HG03520 (cell line): Measurements from ENCODE around the gene COL4A3.
A peak's percentile ranks its signal among the peaks of the same experiment; 100 is the strongest.

Experiments
- ATAC-seq: cut with Tn5 transposase; IDR thresholded peaks from one replicate; pipeline ENCODE4 v1.9.1; 2021; ENCODE audit warnings: mild to moderate bottlenecking, moderate library complexity; ENCODE audit not compliant: unreplicated experiment

COL4A3 gene

DNA sequence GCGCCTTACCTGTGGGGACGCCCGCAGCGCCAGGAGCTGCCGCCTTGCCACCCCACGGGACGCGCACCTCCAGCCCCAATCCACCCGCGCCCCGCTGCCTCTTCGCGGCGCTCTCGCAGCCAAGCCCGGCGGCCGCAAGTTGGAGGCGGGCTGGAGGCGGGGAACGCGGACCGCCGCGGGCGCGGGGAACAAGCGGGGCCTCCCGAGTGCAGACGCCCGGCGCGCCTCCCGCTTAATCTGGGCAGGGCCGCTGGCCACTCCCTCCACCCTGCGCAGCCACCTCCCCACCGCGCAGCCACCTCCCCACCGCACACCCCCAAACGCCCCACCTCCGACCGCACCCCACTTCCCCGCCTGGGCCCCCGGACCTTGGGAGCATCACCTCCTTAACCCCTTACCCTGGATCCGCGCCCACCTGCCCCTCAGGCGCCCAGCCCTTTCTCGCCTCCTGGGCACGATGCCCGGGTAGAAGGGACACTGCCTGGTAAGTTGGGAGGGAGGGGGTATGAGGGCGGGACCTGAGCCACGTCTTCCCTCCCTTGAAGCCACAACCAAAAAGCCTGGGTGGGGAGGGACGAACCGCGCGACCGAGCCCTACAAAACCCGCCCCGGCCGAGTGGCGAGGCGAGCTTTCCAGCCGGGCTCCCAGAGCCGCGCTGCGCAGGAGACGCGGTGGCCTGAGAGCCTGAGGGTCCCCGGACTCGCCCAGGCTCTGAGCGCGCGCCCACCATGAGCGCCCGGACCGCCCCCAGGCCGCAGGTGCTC, at the start of gene COL4A3, which contains the start of gene COL4A4:
Gene COL4A3, plus strand, starts transcription at position 627 of the 765 bp plus-strand sequence. Its CDS starts 103 bp downstream, at position 730.
Gene COL4A4, minus strand, starts transcription at position 208 of the 765 bp plus-strand sequence. CDS start 16,722 bp downstream, outside the sequence.
- ATAC-seq: peak; percentile 59

DNA sequence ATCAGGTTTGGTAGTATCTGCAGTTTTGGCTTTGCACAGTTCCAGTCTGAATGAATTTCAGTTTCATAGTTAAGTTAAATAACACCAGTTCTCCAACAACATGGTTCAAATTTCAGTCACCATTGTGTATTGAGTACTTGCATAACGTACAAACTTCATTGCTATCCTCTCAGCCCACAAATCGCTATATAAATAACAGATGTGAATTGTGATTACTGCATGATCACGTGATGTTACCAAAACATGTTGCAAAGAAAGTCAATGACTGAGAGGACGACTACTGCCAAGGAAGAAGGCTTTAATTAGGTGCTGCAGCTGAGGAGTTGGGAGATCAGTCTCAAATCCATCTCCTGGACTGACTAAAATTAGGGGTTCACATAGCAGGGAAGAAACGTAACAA, 48.7 kb upstream of the COL4A3 start:
- no peak for ATAC-seq

DNA sequence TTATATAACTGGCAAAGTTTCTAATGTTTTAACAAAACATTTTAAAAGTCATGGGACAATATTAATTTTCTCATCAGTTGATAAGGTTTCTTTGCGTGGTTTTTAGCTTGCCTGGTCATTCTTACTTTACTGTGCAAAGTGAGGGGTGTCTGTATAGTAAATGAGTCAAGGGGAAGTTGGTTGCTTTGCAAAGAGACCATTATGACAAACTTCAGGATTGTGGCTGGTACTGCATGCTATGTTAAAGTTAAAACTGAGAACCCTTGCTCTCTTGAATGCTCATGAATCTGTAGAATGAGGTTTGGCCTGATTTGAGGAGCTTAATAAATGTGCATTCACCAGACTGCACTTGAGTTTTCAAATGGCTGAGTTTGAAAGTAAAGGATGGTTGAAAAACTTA, 47.4 kb upstream of the COL4A3 start:
- ATAC-seq: peak; percentile 85

DNA sequence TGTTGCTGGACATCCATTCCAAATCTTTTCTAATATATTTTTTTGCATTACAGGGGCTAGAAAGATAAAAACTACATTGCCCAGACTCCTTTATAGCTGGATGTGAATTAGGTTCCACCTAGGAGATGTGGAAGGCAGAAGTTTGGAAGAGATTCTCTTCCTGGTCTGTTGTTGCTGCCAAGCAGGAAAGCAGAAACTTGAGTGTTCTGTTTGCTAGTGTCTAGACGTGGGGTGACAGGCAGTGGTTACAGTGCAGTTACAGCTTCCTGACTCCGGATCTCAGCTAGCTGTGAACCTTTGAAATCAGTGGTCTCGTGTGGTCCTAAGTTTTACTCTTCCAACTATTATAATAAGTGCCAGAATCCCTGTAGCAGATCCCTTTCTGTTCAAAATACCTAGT, 46.6 kb upstream of the COL4A3 start:
- no peak for ATAC-seq

DNA sequence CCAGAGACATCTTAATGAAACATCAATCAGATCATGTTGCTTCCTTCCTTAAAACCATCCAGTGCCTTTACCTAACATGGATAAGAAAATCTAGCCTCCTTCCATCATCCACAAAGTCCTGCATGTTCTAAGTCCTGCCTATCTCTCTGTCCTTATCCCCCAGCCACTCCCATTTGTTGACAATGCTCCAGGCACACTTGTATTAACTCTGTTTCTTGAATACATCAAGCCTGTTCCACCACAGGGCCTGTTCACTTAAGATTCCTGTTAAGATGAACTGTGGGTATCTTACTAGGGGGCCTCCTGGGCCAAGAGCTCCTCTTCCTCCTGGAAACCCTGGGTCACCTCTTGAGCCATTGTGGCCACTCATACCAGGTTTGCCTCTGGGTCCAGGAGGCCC, 46.1 kb upstream of the COL4A3 start:
- ATAC-seq: no peak

DNA sequence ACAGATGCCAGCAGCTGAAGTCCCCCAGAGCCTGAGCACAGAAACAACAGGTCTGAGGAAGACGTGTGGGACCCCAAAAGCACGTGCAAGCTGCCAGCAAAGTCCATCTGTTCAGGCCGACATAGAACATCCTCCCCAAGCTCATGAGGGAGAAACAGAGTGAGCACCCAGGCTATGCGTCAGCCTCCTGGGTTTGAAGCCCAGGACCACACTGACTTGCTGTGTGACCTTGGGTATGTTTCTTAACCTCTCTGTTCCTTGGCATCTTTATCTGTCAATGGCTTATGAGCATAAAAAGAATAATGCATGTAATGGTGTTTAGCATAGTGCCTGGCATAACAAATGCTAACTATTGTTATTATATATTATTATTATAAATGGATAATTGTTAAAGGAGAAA, 40.7 kb upstream of the COL4A3 start:
- ATAC-seq: no peak

DNA sequence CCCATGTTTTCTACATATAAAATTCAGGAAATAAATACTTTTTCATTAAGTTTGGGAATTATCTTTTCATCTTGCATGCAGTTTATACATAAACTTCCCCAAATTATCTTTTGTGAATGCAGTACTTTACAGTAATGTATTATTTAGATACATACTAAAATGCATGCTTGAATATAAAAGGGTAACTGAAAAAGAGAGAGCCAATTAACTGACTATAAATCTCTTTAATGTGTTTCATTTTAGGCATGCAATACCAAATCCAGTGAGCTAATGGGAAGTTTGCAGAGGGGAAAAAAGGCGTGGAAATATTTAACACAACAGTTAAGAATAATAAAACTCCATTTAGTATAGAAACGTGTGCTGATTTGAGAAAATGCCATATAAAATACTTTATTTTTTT, 39.6 kb upstream of the COL4A3 start:
- no peak for ATAC-seq

DNA sequence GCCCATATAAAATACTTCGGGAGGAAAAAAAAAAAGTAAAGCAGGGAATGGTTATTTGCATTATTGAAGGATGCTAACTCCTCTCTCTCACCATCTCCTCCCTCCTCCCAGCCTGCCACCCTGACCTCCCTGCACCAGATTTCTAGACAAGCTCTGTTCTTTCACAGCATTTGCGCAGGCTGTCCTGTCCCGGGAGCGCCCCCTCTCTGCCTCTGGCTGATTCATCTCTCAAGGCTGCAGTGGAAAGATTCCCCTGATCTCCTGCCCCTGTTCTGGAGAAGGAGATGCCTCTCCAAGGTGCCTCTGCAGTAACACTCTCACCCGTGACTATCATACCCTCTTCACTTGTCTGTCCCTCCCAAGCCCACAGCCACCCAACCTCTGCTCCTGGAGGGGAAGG, 38.9 kb upstream of the COL4A3 start:
- no peak for ATAC-seq

DNA sequence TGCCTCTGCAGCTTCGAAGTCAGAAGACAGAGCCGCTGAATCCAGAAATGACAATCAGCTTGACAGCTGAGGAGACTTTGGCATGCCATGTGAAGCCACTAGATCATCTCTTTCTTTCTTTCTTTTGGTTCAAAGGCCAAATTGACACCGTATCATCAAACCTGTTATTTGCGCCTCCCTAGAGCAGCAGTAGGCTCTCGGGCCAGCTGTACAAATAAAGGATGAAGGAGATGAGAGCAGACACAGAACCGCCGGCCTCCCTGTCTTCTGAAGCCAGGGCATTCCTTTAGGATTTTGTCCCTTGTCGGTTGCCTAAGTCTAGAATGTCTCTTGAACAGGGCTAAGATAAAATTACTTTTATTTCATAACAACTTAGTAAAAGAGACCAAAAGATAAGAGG, 37.2 kb upstream of the COL4A3 start:
- no peak for ATAC-seq

DNA sequence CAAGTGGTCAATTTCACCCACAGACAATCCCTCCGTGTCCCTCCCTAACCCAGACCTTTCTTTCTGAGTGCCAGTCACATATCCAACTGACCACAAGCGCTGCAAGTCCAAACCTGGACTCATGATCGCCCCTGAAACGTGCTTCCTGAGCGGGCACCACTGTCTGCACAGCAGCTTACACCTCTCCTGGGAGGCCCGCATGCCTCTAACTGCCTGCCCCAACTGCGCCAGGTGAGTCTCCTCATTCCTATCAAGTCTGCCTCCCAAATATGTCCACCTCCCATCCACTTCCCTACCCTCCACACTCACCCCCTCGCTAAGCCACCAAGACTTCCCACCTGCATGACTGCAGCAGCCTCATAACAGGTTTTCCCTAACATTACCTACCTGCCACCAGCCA, 33.8 kb upstream of the COL4A3 start:
- ATAC-seq: no peak

DNA sequence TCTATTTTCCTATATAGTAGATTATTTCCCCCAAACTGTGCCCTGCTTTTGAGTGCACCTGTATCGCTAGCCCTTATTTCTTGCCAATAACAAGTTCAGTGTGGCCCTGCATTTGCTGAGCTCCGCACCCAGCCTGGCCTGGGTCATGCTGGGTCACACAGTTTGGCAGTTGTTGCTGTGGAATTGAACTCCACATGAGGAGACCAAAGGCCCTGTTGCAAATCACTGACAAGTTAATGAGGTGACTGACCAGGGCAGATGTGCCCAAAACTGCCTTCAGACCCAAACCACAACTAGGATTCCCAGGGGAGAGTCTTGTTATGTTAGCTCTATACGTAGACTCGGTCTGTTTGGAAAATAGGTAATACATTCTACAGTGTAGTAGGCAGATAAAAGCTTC, 31.4 kb upstream of the COL4A3 start:
- no peak for ATAC-seq

DNA sequence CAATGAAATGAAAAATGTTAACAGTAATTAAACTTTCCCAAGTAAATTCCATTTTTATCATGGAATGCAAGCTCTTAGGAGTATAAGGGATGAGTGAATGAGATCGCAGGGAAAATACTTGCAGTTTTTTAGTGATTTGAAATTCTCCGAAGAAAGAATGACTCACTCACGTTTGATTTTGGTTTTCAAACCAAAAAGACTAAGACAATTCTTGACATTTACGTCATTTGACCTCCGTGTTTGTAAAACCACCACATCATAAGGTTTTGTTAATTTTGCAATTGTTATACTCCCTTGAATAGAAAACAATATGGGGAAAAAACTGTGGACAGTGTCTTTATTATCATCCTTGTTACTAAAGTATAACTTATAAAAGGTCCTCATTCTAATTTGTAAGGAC, 29.8 kb upstream of the COL4A3 start:
- no peak for ATAC-seq

DNA sequence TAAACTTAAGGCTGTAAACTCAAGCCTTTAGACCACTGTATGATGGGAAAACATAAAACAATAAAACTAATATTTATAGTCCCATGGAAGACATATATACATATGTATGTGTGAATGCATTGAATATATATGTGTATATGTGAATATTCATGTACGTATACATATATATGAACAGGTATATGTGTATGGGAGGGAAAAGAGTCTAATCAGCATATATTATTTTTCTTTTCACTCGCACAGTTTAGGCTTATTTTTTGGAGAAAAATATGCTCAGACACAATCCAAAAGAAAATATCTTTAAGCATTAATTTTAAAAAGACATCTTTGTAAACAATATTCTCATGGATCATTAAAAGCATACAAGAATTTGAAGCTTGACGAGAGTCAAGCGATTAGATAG, 23.1 kb upstream of the COL4A3 start:
- ATAC-seq: no peak

DNA sequence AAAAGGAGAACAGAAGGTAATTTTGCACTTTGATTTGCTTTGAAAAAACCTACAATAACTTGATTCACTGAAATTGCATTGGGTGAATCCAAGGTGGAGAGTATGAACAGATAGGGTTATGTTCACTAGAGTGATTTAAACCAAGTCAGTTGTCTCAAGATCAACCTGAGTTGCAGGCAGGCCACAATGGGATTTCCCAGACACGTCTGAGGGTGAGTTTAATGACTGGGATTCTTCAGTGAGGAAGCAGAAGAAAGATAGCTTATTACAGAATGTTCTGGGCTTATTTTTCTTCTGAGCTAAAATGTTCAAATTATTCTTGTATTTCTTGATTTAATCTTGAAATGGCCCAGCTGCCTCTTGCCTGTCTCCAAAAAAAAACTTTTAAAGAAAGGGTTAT, 20.5 kb upstream of the COL4A3 start:
- no peak for ATAC-seq

DNA sequence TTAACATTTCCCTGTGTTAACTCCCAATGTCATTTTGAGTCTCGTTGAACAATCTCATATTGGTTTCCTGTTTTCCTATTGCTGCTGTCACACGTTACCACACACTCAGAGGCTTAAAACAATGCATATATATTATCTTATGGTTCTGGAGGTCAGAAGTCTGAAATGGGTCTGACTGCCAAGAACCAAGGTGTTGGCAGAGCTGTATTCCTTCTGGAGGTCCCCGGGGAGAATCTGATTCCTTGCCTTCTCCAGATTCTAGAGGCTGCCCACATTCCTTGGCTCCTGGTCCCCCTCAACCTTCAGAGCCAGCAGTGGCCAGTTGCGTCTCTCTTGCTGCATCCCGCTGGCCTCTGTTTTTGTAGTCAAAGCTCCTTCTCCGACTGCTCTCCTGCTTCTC, 18.0 kb upstream of the COL4A3 start:
- ATAC-seq: no peak

DNA sequence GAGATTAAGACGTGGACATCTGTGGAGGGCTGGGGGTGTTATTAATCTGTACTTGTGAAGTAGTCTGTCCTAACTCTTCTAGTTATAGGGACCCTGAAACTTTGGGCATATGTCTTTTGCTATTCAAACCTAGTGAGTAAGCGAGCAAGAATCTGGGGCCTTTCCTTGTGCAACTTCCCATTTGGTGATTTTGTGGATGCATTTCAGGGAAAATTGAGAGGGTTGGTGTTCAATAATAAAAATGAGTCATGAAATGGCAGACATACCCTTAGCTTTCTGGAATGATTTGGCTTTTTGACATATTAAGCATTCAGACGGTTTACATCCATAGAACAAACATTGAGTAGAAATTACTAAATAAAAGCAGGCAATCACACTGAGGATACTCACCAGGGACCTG, 17.4 kb upstream of the COL4A3 start:
- ATAC-seq: no peak

DNA sequence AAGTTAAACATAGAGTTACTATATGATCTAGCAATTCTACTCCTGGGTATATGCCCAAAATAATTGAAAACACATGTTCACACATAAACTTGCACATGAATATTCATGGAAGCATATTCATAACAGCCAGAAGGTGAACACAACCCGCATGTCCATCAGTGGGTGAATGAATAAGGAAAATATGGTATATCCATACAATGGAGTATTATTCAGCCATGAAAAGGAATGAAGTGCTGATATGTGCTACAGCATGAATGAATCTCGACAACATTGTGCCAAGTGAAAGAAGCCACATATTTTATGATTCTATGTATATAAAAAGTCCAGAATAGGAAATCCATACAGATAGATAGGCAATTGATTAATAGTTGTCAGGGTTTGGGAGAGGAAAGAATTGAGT, 16.3 kb upstream of the COL4A3 start:
- no peak for ATAC-seq

DNA sequence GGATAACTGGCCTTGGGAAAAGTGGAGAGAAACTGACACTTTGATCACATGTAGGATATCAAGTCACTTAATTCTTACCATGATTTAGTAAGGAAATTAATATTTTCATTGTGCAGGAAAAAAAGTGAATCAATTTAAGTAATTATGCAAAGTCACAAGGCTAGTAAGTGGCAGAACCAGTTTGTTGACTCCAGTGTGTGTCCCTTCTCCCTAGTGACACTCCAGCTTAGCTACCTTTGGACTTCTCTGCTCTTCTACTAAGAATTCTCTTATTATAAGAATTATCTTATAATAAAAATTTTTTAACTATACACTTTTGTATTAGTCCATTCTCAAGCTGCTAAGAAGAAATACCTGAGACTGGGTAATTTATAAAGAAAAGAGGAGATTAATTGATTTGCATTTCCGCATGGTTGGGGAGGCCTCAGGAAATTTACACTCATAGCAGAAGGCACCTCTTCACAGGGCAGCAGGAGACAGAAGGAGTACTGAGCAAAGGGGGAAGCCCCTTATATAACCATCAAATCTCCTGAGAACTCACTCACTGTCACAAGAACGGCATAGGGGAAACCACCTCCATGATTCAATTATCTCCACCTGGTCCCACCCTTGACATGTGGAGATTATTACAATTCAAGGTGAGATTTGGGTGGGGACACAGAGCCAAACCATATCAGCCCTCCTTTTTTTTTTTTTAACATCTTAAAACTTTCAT, 14.0 kb upstream of the COL4A3 start:
- ATAC-seq: no peak

DNA sequence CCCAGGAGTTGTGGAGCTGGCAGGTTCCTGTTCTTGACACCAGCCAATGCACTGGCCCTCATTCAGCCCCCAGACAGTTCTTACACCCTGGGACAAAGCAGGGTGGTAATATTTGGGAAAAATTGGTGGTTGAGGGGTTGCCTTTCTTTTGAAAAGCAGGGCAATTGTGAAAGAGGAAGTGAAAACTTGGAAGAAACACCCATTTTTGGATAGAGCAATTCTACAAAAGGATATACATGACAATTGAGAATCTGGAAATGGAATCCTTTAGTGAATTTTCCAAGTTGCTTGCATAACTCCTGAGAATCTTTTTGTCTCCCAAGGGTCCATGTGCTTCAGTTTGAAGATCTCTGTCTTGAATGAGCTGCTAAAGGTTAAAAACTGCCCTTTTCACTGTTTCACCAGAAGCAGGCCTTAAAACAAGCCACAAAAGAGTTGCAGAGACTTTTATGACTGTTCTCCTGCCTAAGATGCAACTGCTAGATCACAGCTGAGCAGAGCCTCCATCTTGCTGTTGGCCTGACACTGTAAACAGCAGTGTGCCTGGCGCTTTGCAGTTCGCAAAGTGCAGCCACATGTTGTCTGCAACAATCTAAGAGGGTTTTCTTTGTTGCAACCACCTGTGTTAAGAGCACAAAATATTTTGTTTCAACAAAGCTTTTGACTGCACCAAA, 12.2 kb upstream of the COL4A3 start:
- no peak for ATAC-seq

DNA sequence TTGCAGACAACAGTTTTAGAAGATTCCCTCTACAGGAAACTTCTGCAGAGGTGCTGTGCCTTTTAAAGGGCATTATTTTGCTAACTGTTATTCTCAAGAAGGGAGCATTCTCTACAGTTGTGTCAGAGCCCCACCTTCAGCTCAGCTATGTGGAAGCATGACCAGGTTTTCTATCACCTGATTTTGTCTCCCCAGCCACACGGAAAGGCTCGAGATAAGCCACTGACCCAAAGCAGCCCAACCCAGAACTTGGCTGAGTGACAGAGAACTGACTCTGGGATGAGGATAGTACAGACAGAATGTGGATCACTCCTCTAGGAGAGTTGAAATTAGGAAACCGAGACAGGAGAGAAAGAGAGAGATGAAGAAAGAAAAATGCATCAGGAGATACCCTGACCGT, 11.1 kb upstream of the COL4A3 start:
- no peak for ATAC-seq

DNA sequence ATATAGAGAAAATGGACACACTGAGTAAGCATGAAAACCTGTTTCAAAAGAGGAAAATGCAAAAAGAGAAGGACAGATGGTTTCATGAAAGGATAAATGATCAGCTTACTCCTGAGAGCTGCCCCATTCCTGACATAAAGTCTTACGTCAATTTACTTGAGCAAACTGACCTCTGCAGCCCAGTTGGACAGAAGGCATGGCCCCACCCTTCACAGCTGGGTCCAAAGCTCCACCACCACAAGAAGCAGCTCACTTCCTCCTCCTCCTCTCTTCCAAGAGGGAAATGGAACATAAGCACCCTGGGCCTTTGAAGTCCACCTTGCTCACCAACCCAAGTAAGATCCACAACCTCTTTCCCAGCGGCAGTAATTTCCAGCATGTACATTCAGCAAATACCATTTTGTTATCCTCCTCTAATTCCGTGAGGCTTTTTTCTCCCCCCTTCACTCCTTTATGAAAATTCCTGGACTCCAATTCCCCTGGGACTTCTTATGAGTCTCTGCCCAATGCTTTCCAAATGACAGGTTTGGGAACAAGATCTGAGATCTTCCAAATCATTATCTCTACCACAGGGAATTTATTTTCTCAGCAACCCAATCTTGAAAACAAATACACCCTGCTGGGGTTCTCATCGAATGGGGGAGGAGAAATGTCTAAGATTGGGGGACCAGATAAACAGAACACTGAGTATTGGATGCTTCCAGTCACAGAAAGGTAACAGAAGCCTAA, 10.5 kb upstream of the COL4A3 start:
- no peak for ATAC-seq
